Stimulated activated effector memory CD8-positive, alpha-beta T cell treated with anti-CD3 and anti-CD28 coated beads, Interleukin-12 subunit alpha, Interleukin-12 subunit beta, amount 100 ng/mL, for 72 hours (primary cell): ENCODE results near the gene TNRC6C.
A peak's percentile ranks its signal among the peaks of the same experiment; 100 is the strongest.
"Not testable (repeated sequence)": the region's sequence is repeated elsewhere in the genome, so short reads cannot be mapped to it uniquely, and the experiment has no call there.

Source experiments
- ATAC-seq: fragments of 150-1000 bp; cut with Tn5 transposase; 2 replicates; pipeline ENCODE4 v1.10.0; 2021
- DNase-seq, 2 donors: peaks; one replicate each; pipeline ENCODE4 v3.0.0; 2021 to 2022; ENCODE audit warnings: low spot score in 2 of 2
- H3K27ac Mint-ChIP-seq: one replicate; pipeline ENCODE4 v1.8.0; 2022; ENCODE audit warnings: mild to moderate bottlenecking, mixed read lengths
- H3K36me3 Mint-ChIP-seq: one replicate; pipeline ENCODE4 v1.8.0; 2022; ENCODE audit warnings: mild to moderate bottlenecking, mixed read lengths
- H3K4me1 Mint-ChIP-seq: one replicate; pipeline ENCODE4 v1.8.0; 2022; ENCODE audit warnings: mixed read lengths
- H3K4me3 Mint-ChIP-seq: one replicate; pipeline ENCODE4 v1.8.0; 2022; ENCODE audit warnings: mild to moderate bottlenecking, mixed read lengths
- H3K9me3 Mint-ChIP-seq: one replicate; pipeline ENCODE4 v1.8.0; 2022; ENCODE audit warnings: mixed read lengths

TNRC6C gene

GRCh38 chr17:77946900-77947645 lies 11.4 kb upstream of the TNRC6C start:
- H3K36me3 Mint-ChIP-seq = no peaks in the 10 kb centered on the region
- DNase-seq = no peak
- H3K4me3 Mint-ChIP-seq = no peak overlapping the region
- peaks cover 3% of the 10 kb centered on the region for H3K4me1 Mint-ChIP-seq
- H3K27ac Mint-ChIP-seq = no peak overlapping the region
- H3K9me3 Mint-ChIP-seq = no peaks in the 10 kb centered on the region
- ATAC-seq = no peak

GRCh38 chr17:77948690-77949114 lies 9.8 kb upstream of the TNRC6C start:
- H3K4me1 Mint-ChIP-seq = peaks cover 17% of the 10 kb centered on the region
- no peaks in the 10 kb centered on the region for H3K9me3 Mint-ChIP-seq
- H3K27ac Mint-ChIP-seq = no peak overlapping the region
- DNase-seq (no peak), ATAC-seq (no peak)
- H3K36me3 Mint-ChIP-seq = no peaks in the 10 kb centered on the region
- no peak overlapping the region for H3K4me3 Mint-ChIP-seq

DNA sequence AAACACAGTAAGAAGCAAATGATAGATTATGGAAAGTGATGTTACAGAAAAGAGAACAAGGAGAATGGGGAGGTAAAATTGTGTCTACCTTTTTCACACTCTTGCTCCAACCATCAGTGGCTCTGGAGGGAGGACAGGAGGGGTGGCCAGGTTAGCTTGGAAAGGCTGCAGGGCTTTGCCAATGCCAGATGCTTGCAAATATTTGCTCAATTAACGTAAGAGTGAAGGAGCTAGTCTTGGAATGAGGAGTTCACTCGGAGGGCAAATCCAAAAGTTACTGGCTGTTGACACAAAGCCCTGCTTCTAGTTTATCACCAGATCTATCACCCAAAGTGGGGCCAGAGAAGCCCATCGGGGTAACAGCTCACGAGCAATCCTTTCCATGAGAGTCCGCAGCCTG lies 7.4 kb upstream of the TNRC6C start:
- Mint-ChIP-seq H3K27ac (no peak overlapping the region), H3K4me3 (no peak overlapping the region), H3K36me3 (no peaks in the 10 kb centered on the region), H3K9me3 (no peaks in the 10 kb centered on the region), H3K4me1 (peaks cover 17% of the 10 kb centered on the region)
- DNase-seq (no peak), ATAC-seq (no peak)

DNA sequence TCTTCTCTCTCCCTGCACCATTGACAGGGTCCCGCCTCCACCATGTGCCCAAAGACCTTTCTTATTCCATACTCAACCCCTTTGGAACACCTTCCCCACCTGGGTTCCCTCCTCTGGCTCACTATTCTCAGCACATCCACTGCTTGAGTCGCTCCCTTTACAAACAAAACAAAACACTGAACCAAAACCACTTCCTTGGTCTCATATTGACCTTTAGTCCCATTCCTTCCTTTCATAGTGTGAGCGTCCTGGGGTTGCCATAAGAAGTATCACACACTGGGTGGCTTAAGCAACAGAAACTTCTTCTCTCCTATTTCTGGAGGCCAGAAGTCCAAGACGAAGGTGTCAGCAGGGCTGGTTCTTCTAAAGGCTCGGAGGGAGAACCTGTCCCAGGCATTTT lies 6.1 kb upstream of the TNRC6C start:
- Mint-ChIP-seq H3K36me3 (peaks cover 2% of the 10 kb centered on the region), H3K4me3 (no peak overlapping the region), H3K4me1 (peaks cover 22% of the 10 kb centered on the region), H3K27ac (no peak overlapping the region), H3K9me3 (no peaks in the 10 kb centered on the region)
- ATAC-seq (no peak), DNase-seq (no peak)

GRCh38 chr17:77957235-77957856 lies 1.2 kb upstream of the TNRC6C start:
- Mint-ChIP-seq H3K27ac (peak overlapping the region; percentile 96), H3K9me3 (no peaks in the 10 kb centered on the region), H3K36me3 (peaks cover 18% of the 10 kb centered on the region), H3K4me1 (peaks cover 44% of the 10 kb centered on the region), H3K4me3 (peak overlapping the region; percentile 97)
- no peak for ATAC-seq
- no peak for DNase-seq

DNA sequence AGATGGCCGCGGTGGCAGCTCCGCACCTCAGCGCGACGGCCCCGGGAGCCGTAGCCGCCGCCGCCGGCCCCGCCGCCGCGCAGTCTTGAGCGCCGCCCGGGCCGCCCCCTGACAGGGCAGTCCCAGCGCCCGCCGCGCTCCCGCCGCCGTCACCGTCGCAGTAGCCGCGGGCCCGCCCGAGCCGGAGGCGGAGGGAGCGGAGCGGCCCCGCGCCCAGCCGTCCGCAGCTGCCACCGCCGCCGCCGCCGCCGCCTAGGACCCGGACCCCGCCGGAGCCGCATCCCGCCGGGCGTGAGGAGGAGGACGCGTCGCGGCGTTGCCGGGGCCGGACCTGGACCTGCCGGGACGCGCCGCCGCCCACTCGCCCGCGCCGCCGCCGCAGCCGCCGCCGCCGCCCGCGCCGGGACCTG lies 218 bp downstream of the TNRC6C start:
- ATAC-seq = peak; percentile 3
- no peaks in the 10 kb centered on the region for H3K9me3 Mint-ChIP-seq
- peaks cover 18% of the 10 kb centered on the region for H3K36me3 Mint-ChIP-seq
- no peak for DNase-seq
- peak overlapping the region; percentile 97 for H3K4me3 Mint-ChIP-seq
- peaks cover 43% of the 10 kb centered on the region for H3K4me1 Mint-ChIP-seq
- peak overlapping the region; percentile 96 for H3K27ac Mint-ChIP-seq

GRCh38 chr17:77959126-77959925 lies 823 bp downstream of the TNRC6C start:
- Mint-ChIP-seq H3K4me3 (peak overlapping the region; percentile 95), H3K36me3 (peaks cover 18% of the 10 kb centered on the region), H3K9me3 (no peaks in the 10 kb centered on the region), H3K4me1 (peaks cover 49% of the 10 kb centered on the region), H3K27ac (peak overlapping the region; percentile 93)
- ATAC-seq (peak; percentile 0), DNase-seq (peak; percentile 17 to 69)

DNA sequence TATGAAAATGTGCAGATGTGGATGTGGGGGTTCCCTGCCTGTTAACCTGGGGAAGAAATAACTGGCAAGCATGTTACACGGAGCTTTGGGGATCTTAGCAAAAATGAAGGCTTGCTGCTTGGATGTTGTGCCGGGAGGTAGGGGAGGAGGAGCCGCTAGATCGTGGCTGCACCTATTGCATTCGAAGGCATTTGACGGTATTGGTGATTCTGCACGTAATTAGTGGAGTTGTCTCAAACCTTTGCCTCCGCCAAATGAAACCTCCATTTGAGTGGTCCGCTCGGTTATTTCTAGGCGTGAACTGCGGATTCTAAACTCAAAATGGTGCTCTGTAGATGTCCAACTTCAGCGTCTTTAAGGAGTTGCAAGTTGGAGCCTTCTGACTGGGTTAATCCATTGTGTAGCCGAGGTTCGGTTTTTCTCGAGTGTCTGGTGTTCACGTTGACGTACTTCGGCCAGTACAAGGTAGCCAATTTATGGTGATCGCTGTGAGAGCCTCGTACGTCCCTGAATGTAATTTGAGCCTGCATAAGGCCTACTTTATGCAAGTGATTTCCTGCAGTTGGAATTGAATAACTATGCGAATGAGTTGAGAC lies 1.5 kb downstream of the TNRC6C start:
- H3K27ac Mint-ChIP-seq = peak overlapping the region; percentile 93
- ATAC-seq = no peak
- no peaks in the 10 kb centered on the region for H3K9me3 Mint-ChIP-seq
- peaks cover 18% of the 10 kb centered on the region for H3K36me3 Mint-ChIP-seq
- H3K4me3 Mint-ChIP-seq = peak overlapping the region; percentile 95
- peaks cover 56% of the 10 kb centered on the region for H3K4me1 Mint-ChIP-seq
- DNase-seq = peak in 1 of 2 donors; percentile 61

- Mint-ChIP-seq H3K27ac (no peak overlapping the region), H3K4me3 (no peak overlapping the region)
Observed at GRCh38 chr17:77961741-77962140, 3.2 kb downstream of the TNRC6C start.

GRCh38 chr17:77962348-77962747 lies 3.8 kb downstream of the TNRC6C start:
- no peaks in the 10 kb centered on the region for H3K9me3 Mint-ChIP-seq
- peak in 1 of 2 donors; percentile 46 for DNase-seq
- peak overlapping the region; percentile 5 for H3K4me3 Mint-ChIP-seq
- no peak overlapping the region for H3K27ac Mint-ChIP-seq
- ATAC-seq = no peak
- peaks cover 73% of the 10 kb centered on the region for H3K4me1 Mint-ChIP-seq
- H3K36me3 Mint-ChIP-seq = peaks cover 16% of the 10 kb centered on the region

More at GRCh38 chr17:77961741-77962140, 3.2 kb downstream of the TNRC6C start:
- Mint-ChIP-seq H3K9me3 (no peaks in the 10 kb centered on the region), H3K36me3 (peaks cover 18% of the 10 kb centered on the region), H3K4me1 (peaks cover 73% of the 10 kb centered on the region)
- ATAC-seq (no peak), DNase-seq (peak in 1 of 2 donors; percentile 20)

DNA sequence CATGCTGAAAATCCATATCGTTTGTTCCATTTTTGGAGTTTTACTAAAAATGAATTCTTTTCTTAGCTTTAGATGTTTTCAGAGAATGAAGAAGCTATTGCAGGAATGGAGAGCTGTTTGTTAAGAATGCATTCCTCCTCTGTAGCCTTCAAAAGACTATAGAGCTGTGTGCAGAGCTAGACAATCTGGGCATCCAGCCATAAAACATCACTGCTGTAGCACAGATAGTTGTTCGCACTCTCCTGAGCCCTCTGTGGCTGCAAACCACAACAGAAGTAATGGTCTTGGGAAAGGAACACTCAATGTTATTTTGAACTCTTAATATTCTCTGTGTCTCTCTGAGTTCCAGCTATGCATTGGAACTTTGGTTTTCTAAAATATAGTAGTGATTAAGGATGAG lies 4.9 kb downstream of the TNRC6C start:
- Mint-ChIP-seq H3K27ac (no peak overlapping the region), H3K4me1 (peaks cover 70% of the 10 kb centered on the region), H3K4me3 (peak overlapping the region; percentile 16), H3K36me3 (peaks cover 9% of the 10 kb centered on the region), H3K9me3 (no peaks in the 10 kb centered on the region)
- ATAC-seq (no peak), DNase-seq (peak in 1 of 2 donors; percentile 39)

DNA sequence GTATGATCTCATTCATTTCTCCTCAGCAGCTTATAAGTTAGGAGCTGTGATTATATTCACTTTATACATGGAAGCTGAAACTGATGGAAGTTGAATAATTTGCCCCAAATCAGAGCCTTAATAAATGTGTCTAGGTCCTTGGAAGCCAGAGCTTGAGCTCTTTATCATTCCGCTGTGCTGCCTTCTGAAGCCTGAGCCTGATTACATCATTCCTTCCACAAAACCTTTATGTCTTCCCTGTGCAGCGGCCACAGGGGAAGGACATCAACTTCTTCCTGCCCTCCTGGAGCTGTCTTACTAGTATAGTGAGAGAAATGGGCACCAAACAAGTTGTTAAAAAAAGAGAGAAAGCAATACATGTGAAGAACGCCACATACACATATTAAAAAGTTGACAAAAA lies 6.8 kb downstream of the TNRC6C start:
- ATAC-seq (no peak), DNase-seq (peak in 1 of 2 donors; percentile 17)
- no peak overlapping the region for H3K4me3 Mint-ChIP-seq
- no peaks in the 10 kb centered on the region for H3K9me3 Mint-ChIP-seq
- no peak overlapping the region for H3K27ac Mint-ChIP-seq
- H3K36me3 Mint-ChIP-seq = no peaks in the 10 kb centered on the region
- peaks cover 67% of the 10 kb centered on the region for H3K4me1 Mint-ChIP-seq

DNA sequence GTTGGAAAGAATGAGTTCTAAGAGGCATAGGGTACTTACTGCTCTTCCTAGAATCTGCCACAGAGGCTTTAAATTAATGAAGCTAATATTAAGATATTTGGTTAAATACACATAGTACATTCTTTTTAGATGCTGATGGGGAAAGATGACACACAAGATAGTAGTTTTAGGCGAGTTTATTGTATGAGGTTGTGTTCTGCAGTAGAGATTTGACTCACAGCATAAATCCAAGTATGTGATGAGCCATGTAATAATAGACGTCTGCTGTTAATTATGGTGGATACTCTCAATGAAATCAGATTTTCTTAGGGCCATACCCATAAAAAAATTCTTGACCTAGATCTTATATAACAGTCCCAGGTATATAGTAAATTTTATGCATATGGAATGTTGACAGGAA lies 8.0 kb downstream of the TNRC6C start:
- Mint-ChIP-seq H3K27ac (no peak overlapping the region), H3K9me3 (no peaks in the 10 kb centered on the region), H3K4me3 (no peak overlapping the region), H3K4me1 (peaks cover 72% of the 10 kb centered on the region), H3K36me3 (no peaks in the 10 kb centered on the region)
- DNase-seq (no peak), ATAC-seq (no peak)

DNA sequence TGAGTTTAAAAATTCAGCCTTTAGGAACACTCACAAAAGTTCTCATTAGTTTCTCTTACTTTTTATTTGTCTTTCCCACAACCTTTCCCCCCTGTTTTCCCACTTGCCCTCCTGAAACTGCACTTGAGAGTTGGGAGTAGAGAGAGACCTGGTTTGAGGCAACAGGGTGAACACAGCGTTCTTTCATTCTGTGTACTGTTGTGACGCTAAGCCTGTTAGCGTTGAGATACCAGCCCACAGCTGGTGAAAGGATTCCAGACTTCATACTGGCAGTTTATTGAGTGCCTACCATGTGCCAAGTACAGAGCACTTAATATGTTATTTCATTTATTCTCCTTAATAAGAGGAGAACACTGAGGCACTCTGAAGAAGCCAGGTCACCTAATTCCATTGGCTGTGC lies 10.3 kb downstream of the TNRC6C start:
- Mint-ChIP-seq H3K4me3 (no peak overlapping the region), H3K27ac (no peak overlapping the region), H3K4me1 (peaks cover 72% of the 10 kb centered on the region), H3K36me3 (no peaks in the 10 kb centered on the region), H3K9me3 (no peaks in the 10 kb centered on the region)
- DNase-seq (no peak), ATAC-seq (no peak)

- not testable (repeated sequence) for ATAC-seq, H3K9me3 Mint-ChIP-seq, H3K4me3 Mint-ChIP-seq, H3K27ac Mint-ChIP-seq, H3K36me3 Mint-ChIP-seq, DNase-seq
- peaks cover 55% of the 10 kb centered on the region for H3K4me1 Mint-ChIP-seq
Observed at GRCh38 chr17:77972271-77972670, 13.8 kb downstream of the TNRC6C start.
